Colonic mucosa (tissue), 4 donors: Measurements from ENCODE around the gene CACNG5. TPM values are rescaled to one million over a fixed set of nuclear protein-coding genes. Genes with fewer than 3 reads are reported as not detected.

Source experiments
- DNase-seq: peaks from one replicate; pipeline ENCODE4 v3.0.0-alpha.2; 2020
- H3K27ac ChIP-seq: fragments of 200-600 bp; one replicate; pipeline ENCODE4 v1.8.0; 2021
- H3K27me3 ChIP-seq: fragments of 200-600 bp; one replicate; pipeline ENCODE4 v1.8.0; 2021
- H3K36me3 ChIP-seq: fragments of 200-600 bp; one replicate; pipeline ENCODE4 v1.8.0; 2021
- H3K4me1 ChIP-seq: fragments of 200-600 bp; one replicate; pipeline ENCODE4 v1.8.0; 2021; ENCODE audit warnings: mild to moderate bottlenecking
- H3K4me3 ChIP-seq: fragments of 200-600 bp; one replicate; pipeline ENCODE4 v1.8.0; 2021
- H3K9ac ChIP-seq, 2 donors: one replicate each; pipeline ENCODE4 v1.7.0; 2013; ENCODE audit warnings: control low read depth in 2 of 2, low read depth in 2 of 2, low read length in 2 of 2
- H3K9me3 ChIP-seq: fragments of 200-600 bp; one replicate; pipeline ENCODE4 v1.8.0; 2021
- CTCF ChIP-seq: fragments of 200-600 bp; IDR thresholded peaks from one replicate; pipeline ENCODE4 v1.8.0; 2022; ENCODE audit warnings: antibody characterized with exemption, mild to moderate bottlenecking
- intact Hi-C: fragments of 100-400 bp; cut with DNase I; formaldehyde crosslinking; loops from one replicate; pipeline ENCODE4 v1.14.1; 2022
- total RNA-seq, 2 donors: library from RNA; stranded (reverse); fragmentation: NEBNext Ultra II Directional in 1 of 2; extraction: Animal tissue kit (Norgen Biotek cat#: 25700) in 1 of 2; gene quantifications; one replicate each; pipeline ENCODE4 v1.2.1, GENCODE V29; 2021
- donor health status: healthy.
- donor health status: DM: no; HTN: no; CAD: no.
- donor health status: DM: no; HTN: no; CAD: no.

The CACNG5 gene
- total RNA-seq, 2 donors from 2014 or later = 0.19 TPM; not detected in 1

GRCh38 chr17:66836063-66837005 is 1.4 kb downstream of the CACNG5 start:
- Histone ChIP-seq H3K4me1 (no peaks in the 10 kb centered on the region), H3K4me3 (no peak overlapping the region), H3K36me3 (no peaks in the 10 kb centered on the region), H3K9me3 (no peaks in the 10 kb centered on the region), H3K27me3 (peaks cover 27% of the 10 kb centered on the region), H3K27ac (no peak overlapping the region), H3K9ac (no peak overlapping the region)
- DNase-seq = no peak
- TF ChIP-seq CTCF = no peak
- intact Hi-C loops = no loop called here

- H3K27ac ChIP-seq = no peak overlapping the region
- no peak overlapping the region for H3K9ac ChIP-seq
- no peaks in the 10 kb centered on the region for H3K4me1 ChIP-seq
- DNase-seq = no peak
- no peaks in the 10 kb centered on the region for H3K36me3 ChIP-seq
- no peak overlapping the region for H3K4me3 ChIP-seq
- TF ChIP-seq CTCF = no peak
- intact Hi-C loops = no loop called here
- no peaks in the 10 kb centered on the region for H3K9me3 ChIP-seq
- peaks cover 27% of the 10 kb centered on the region for H3K27me3 ChIP-seq
These were observed 2.3 kb downstream of the CACNG5 start for GRCh38 chr17:66837226-66837625.

- no peak overlapping the region for H3K4me3 ChIP-seq
- H3K9me3 ChIP-seq = no peaks in the 10 kb centered on the region
- DNase-seq = no peak
- H3K27me3 ChIP-seq = peaks cover 27% of the 10 kb centered on the region
- intact Hi-C loops = no loop called here
- no peaks in the 10 kb centered on the region for H3K4me1 ChIP-seq
- H3K36me3 ChIP-seq = no peaks in the 10 kb centered on the region
- no peak overlapping the region for H3K27ac ChIP-seq
- H3K9ac ChIP-seq = no peak overlapping the region
- TF ChIP-seq CTCF = no peak
These were observed 3.2 kb downstream of the CACNG5 start for GRCh38 chr17:66837885-66838665.

GRCh38 chr17:66839616-66840015 is 4.7 kb downstream of the CACNG5 start:
- intact Hi-C loops = no loop called here
- TF ChIP-seq CTCF = no peak

GRCh38 chr17:66840061-66840460 is 5.1 kb downstream of the CACNG5 start:
- Histone ChIP-seq H3K36me3 (no peaks in the 10 kb centered on the region), H3K9me3 (no peaks in the 10 kb centered on the region), H3K27me3 (peaks cover 16% of the 10 kb centered on the region), H3K4me3 (no peak overlapping the region), H3K4me1 (no peaks in the 10 kb centered on the region), H3K9ac (no peak overlapping the region), H3K27ac (no peak overlapping the region)
- TF ChIP-seq CTCF = no peak
- intact Hi-C loops = no loop called here
- no peak for DNase-seq

More at GRCh38 chr17:66839616-66840015, 4.7 kb downstream of the CACNG5 start:
- H3K9ac ChIP-seq = no peak overlapping the region
- H3K27me3 ChIP-seq = peaks cover 21% of the 10 kb centered on the region
- no peaks in the 10 kb centered on the region for H3K4me1 ChIP-seq
- no peaks in the 10 kb centered on the region for H3K36me3 ChIP-seq
- H3K27ac ChIP-seq = no peak overlapping the region
- DNase-seq = no peak
- H3K4me3 ChIP-seq = no peak overlapping the region
- H3K9me3 ChIP-seq = no peaks in the 10 kb centered on the region
